LNCAP (cell line): ENCODE measurements around the gene CTDSP2.

Experiments
- TF ChIP-seq, protein P1 (sequence below): fragments of 450-650 bp; IDR thresholded peaks from 2 replicates; pipeline ENCODE4 v1.5.1; 2017; ENCODE audit warnings: mild to moderate bottlenecking

Gene CTDSP2

DNA sequence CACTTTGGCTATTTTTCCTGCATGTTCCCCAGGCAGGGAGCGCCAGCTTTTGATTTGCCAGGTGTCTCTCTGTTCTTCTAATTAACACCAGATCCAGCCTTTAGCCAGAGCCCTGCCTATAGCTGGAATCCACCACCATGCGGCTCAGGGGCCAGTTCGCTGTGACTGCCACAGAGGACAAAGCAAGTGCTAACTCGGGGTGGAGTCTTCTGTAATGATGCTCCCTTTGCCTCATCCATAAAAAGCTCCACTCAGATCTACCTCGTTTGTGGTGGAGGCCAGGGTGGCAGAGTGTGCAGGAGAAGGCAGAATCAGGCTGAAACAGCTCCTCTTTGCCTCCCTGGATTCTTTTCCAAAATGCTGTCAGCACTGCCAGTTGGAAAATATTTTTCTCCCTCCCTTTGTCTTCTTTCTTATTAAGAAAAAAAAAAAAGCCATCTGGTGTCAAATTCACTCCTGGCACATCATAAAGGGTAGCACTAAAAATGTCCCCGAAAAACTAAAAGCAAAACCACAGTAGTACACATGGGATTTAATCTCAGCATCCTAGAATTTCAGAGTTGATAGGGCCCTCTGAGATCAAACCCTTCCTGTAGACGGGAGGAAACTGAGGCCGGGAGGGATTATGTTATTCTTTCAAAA lies 18.0 kb upstream of the CTDSP2 start:
- TF ChIP-seq, protein P1, sequence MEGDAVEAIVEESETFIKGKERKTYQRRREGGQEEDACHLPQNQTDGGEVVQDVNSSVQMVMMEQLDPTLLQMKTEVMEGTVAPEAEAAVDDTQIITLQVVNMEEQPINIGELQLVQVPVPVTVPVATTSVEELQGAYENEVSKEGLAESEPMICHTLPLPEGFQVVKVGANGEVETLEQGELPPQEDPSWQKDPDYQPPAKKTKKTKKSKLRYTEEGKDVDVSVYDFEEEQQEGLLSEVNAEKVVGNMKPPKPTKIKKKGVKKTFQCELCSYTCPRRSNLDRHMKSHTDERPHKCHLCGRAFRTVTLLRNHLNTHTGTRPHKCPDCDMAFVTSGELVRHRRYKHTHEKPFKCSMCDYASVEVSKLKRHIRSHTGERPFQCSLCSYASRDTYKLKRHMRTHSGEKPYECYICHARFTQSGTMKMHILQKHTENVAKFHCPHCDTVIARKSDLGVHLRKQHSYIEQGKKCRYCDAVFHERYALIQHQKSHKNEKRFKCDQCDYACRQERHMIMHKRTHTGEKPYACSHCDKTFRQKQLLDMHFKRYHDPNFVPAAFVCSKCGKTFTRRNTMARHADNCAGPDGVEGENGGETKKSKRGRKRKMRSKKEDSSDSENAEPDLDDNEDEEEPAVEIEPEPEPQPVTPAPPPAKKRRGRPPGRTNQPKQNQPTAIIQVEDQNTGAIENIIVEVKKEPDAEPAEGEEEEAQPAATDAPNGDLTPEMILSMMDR, result no peak

DNA sequence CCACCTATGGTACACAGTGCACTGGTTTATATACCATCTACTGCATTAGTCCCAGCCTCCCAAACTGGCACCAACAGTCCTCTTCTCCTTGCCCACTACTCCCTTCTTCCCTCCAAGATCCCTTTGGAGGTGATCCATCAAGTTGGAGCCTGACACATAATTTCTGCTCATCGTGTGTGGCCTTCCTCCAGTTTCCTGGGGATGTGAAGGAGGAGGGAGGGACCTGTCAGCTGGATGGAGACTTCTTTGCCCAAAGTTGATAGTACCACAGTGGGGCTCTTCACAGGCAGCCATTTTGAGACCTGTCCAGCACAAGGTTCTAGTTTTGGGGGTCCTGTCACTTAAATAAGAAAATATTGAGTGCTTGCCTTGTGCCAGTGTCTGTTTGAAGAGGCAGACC lies 17.1 kb upstream of the CTDSP2 start:
- TF ChIP-seq, protein P1, result no peak

DNA sequence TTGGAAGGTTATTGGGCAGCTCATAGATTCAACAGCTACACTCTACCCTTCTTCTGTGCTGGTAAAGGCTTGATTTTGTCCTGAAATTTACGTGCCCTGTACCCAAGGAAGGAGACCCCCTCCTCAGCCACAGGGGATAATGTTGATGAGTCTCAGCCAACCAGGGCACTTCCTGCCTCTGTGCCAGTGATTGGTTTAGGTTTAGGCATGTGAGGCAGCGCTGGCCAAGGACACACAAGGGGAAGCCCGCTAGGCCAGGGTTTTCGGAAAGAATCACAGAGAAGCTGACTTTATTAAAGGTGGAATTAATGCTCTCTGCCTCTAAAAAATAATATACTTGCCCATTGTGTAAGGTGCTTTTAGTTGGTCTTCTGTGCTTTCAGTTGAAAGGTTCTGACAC lies 15.4 kb upstream of the CTDSP2 start:
- TF ChIP-seq, protein P1, result no peak

DNA sequence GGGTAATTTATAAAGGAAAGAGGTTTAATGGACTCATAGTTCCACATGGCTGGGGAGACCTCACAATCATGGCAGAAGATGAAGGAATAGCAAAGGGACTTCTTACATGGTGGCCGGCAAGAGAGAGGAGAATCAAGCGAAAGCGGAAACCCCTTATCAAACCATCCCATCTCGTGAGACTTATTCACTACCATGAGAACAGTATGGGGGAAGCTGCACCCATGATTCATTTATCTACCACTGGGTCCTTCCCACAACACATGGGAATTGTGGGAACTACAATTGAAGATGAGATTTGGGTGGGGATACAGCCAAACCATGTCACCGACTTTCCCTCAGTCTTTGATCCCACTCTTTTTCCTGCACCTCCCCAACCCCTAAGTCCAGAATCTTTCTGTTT lies 12.6 kb upstream of the CTDSP2 start:
- TF ChIP-seq, protein P1, result no peak

DNA sequence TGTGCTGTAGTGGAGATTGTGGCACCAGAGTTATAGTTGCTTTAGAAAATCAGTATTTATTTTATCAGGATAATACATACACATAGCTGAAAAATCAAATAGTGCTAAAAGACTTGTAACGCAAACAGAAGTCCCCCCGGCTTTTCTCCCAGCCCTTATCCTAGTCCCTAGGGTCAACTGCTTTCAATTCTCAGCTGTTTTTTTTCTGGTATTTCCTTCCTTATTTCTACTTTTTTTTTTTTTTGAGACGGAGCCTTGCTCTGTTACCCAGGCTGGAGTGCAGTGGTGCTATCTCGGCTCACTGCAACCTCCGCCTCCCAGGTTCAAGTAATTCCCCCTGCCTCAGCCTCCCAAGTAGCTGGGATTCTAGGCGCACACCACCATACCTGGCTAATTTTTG lies 8.4 kb upstream of the CTDSP2 start:
- TF ChIP-seq, protein P1, result no peak

DNA sequence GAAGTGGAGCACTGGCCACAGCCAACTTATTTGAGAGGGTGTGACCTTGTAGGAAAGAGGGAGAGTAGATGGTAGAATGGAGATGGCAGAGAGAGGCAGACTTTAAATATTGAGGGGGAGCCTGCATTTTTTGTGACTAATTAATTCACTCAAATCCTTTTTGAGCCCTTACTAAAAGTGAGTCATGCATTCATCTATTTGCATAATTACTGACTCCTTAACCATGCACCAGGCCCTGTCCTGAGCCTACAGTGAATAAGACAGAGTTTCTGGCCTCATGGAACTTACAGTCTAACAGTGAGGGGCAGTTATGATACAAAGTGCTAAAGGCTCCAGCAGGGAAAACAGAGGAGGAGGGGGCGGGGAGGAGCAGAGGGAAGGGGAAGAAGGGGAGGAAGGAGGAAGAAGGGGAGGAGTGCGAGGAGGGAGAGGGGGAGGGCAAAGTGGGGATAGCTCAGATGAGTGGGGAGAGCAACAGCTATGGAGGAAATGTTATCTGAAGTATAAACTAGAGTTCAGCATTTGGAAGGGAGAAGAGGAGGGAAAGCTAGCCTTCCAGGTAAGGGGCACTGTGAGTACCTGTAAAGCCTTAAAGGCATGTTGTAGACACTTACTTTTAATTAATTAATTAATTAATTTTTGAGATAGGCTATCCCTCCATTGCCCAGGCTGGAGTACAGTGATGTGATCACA lies 7.5 kb upstream of the CTDSP2 start:
- TF ChIP-seq, protein P1, result no peak

DNA sequence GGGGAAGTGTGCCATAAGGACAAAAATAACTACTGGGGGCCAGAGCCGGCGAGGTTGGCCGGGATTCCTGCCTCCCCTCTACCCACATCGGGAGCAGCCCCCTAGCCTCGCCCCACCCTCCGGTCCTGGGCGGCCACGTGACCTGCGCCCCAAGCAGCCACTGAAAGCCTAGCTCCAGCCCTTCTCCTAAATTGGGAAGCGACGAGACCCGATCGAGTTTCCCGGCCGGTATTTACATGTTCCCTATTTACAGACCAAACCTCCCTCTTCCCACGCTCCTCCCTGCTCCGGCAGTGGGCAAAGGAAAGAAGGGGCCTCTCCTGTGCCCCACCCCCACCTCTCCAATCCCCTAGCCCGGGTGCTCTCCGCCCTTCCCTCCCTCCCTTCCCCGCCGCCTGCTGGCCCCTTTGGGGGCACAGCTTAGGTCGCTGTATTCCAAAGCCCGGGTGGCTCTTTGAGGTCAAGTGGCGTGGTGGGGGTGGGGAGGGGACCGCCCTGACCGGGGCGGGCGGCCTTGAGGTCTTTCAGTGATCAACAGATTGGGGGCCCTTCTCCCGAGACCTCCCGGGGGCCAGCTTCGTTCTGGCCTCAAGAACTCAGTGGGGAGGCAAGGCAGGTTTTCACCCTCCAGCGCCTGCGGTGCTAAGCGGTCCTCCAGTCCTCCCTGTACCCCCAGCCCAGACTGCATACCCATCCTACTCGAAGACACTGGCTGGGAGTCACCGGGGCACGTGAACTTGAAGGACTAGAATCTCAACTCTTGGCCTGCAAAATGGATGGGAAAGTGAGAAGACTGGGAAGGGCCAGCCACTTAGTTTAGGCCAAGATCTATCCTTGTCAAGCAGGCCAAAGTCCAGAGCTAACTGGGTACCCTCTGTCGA lies 6.3 kb upstream of the CTDSP2 start:
- TF ChIP-seq, protein P1, result no peak
